GM12872 (cell line): ENCODE data around the gene GOLT1A.

Experiments used
- CTCF ChIP-seq: IDR thresholded peaks from 3 replicates; pipeline ENCODE4 v1.5.1; 2011; ENCODE audit warnings: low read depth, mild to moderate bottlenecking, low read length, moderate library complexity; ENCODE audit not compliant: insufficient read depth

The GOLT1A gene

GRCh38 chr1:204155881-204156280, 57.9 kb downstream of the GOLT1A start:
- no peak for TF ChIP-seq CTCF

GRCh38 chr1:204154568-204155255, 59.1 kb downstream of the GOLT1A start:
- no peak for TF ChIP-seq CTCF

- no peak for TF ChIP-seq CTCF
These were observed 60.1 kb downstream of the GOLT1A start for GRCh38 chr1:204153667-204154066.

- TF ChIP-seq CTCF = no peak
These were observed 61.3 kb downstream of the GOLT1A start for GRCh38 chr1:204152310-204153044.

GRCh38 chr1:204151552-204152309, 62.1 kb downstream of the GOLT1A start, which contains the start of gene ETNK2:
TSS of gene ETNK2 (minus strand) at chr1:204152044. CDS start at chr1:204151852, 192 bp downstream.
- no peak for TF ChIP-seq CTCF

GRCh38 chr1:204150702-204151551, 62.9 kb downstream of the GOLT1A start:
- TF ChIP-seq CTCF = no peak
